Measurements from ENCODE around the gene BEX2. TPM values are rescaled to one million over a fixed set of nuclear protein-coding genes. Genes with fewer than 3 reads are reported as not detected.

BEX2 gene
- total and polyA plus RNA-seq, 9 of the 15 experiments (the other 6 are each of a cell fraction or from before 2014, with no cell fraction given): 5.4 to 18.0 (median 8.3) TPM

GRCh38 chrX:103356130-103356798, 45.5 kb upstream of the BEX2 start, which contains the start of gene TCEAL9 (continued):
- TF ChIP-seq MGA (IDR thresholded peaks at IDR 0.05) (0 out of 2 replicates have a peak, but pooled peaks have one; percentile 24), CREB5 (CRISPR knock-in tag; IDR thresholded peaks at IDR 0.05) (no peak), ZNF764 (CRISPR knock-in tag; IDR thresholded peaks at IDR 0.05; ENCODE audit: low read depth) (no peak), PHF8 (IDR thresholded peaks at IDR 0.05; ENCODE audit: borderline replicate concordance, low read length) (peak; percentile 62; the same call in 1 of the 2 replicates), MTA1 (IDR thresholded peaks at IDR 0.05; ENCODE audit: borderline replicate concordance) (peak; percentile 50; the same call in 1 of the 2 replicates), ASH1L (IDR thresholded peaks at IDR 0.05; ENCODE audit: borderline replicate concordance, low read depth, partially characterized antibody) (no peak), KLF10 (CRISPR knock-in tag; IDR thresholded peaks at IDR 0.05) (no peak), U2AF1 (optimal IDR thresholded peaks at IDR 0.05; ENCODE audit: low read depth, low read length) (no peak), FOXP4 (CRISPR knock-in tag; IDR thresholded peaks at IDR 0.05; ENCODE audit: borderline replicate concordance) (no peak), CREB3L1 (IDR thresholded peaks at IDR 0.05; ENCODE audit: borderline replicate concordance, low read depth) (peak; percentile 46; the same call in 1 of the 2 replicates)
